ENCODE results near the gene NMNAT2.

NMNAT2 gene

DNA sequence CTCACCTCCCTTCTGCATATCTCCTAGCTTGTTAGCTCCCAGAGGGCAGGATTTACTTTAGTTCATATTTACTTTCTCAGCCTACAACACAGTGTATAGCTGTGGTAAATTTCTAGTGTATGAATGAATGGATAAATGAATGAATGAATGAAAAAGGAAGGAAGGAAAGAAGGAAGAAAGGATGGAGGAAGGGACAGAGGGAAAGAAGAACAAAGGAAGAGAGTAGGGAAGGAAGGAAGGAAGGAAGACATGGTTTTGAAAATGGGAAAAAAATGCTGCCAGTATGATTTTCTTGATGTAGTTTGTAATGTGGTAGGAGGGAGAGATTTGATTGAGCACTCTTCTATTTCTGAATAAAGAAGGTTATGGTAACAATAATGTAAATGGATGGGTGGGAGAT, 185.1 kb downstream of the NMNAT2 start:
- DNase-seq: no peak

DNA sequence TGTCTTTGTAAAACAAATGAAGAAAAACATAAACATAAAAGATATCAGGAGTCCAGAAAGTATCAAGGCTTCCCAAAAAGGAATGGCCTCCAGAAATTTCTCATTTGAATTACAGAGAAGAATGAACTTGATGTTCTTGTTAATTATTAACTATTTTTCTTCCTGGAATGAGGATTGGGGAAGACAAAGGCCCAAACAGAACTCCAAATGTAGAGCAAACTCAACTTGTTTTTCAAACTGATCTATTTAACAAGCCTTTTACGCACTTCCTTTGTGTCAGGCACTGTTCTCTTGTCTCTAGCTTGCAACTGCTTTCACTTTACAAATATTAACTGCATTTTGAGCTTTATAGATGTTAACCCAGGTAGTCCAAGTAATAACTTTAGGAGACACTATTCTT, 186.6 kb downstream of the NMNAT2 start:
- no peak for DNase-seq

DNA sequence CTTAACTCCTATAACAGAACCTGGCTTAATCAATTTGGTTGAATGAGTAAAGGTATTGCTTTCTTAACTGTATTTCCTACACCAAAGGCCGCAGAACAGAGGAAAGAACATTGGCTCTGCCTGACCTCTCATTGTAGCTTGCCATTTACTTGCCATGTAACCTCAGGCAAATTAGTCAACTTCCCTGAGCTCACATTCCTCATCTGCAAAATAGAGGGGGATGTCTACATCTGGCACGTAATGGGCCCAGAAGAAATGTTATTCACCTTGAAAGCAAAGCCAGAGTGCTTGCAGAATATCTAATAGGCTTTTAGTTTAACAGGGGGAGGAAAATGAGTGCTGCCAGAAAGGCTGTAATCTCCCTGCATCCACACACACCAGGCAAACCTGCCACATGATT, 187.8 kb downstream of the NMNAT2 start:
- DNase-seq: no peak

DNA sequence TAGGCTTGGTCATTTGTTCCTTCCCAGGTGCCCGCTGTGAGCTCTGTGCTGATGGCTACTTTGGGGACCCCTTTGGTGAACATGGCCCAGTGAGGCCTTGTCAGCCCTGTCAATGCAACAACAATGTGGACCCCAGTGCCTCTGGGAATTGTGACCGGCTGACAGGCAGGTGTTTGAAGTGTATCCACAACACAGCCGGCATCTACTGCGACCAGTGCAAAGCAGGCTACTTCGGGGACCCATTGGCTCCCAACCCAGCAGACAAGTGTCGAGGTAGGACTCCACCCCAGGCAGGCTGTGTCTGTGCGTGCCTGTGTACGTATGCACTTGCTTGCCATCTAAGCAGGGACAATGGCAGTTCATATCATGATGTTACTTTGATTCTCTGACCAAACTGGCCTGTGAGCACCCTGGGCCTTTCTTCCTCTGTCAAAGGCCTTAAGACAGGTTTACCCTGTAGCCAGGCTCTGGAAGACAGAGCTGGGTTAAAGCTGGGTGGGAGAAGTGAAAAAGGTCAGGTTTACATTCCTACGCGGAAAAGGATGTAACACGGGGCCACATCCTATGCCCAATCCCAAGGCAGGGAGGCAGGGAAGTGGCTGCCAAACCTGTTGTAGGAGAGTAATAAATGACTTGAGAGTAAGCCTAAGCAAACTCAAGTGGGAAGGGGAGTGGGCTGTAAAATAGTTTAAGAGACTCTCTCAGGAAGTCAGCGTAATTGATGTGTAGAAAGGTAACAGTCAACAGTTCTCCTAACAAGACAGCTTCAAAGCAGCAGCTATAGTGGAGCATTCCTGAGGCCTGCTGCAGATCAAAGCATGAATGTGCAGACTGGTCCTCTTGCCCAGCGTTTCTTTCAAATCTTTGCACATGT, 189.6 kb downstream of the NMNAT2 start:
- DNase-seq: no peak

DNA sequence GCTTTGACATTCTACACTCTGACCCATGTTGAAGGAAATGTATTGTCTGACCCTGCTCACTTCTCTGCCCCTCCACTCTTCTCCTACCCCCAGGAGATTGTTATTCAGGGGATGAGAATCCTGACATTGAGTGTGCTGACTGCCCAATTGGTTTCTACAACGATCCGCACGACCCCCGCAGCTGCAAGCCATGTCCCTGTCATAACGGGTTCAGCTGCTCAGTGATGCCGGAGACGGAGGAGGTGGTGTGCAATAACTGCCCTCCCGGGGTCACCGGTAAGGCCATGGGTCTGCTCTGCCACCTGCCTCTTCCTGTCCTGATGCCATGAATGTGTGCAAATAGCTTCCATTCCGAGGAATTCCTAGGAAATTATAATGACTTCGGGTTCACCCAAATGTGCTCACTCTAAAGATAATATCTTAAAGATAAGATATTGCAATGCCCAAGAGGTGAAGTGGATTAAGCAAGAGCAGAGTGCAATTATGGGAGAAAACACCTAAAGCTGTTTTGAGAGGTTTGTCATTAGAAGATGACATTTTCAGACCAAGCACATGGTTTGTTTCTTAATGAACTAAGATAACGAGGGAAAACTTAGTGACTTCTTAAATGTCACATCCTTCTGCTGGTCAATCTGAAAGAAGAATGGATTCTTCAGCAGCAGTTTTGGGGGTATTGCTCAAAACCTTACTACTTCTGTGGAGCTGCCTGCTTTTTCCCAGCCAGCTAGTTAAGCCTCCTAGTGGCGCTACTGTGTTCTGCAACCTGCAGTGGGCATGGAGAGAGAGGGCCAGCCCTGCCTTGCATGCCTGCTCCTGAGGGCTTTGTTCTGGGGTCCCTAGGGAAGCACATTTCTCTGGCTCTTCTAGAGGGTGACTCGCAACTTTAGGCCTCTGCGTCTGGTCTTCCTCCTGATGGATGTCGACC, 190.5 kb downstream of the NMNAT2 start:
- peak; percentile 11 for DNase-seq

DNA sequence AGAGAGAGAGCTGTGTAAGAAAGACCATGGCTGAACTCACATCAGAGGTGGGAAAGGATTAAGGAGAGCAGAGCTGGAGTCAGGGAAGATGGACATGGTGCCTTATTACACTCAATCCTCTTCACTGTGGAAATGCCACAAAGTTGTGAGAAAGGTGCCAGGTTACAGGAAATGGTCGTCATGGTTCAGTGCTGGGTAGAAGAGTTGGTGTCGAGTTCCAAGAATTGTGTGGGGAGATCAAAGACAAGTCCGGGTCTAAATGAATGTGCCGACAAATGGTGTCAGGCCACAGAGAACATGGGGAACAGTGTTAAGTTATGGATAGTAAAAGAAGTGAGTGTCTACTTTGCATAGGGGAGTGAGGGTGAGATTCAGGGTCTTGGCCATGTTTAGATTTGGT, 191.2 kb downstream of the NMNAT2 start:
- DNase-seq: no peak

DNA sequence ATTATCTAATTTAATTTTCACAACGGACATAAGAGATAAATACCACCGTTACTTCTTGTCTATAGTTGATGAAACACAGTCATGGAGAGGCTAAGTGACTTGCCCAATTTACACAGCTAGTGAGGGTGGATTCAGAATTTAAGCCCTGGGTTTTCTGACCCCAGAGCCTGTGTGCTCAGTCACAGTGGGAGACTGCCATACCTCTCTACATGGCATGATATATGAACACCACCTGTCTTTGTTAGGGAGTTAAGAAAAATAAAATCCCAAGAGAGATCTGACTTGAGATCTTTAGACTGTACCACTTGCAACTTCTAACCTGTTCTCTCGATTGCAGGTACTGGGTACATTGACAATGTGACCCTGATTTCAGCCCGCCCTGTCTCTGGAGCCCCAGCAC, 191.8 kb downstream of the NMNAT2 start:
- DNase-seq: no peak

DNA sequence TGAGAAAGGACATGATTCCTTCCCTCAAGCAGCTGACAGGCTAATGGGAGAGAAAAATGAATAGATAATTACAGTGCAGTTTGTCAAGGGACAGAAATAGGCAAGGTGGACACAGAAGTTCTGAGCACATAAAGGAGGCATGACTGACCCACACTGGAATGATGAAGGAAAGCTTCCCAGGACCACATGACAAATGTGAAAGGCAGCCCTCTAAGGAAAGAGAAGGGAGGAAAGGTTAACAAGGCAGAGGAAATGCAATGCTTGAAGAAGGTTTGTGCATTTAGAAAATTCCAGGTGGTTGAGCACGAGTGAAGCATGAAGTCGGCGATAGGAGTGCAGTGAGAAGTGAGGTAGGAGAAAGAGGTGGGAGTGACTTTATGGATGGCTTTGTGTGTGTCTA, 194.7 kb downstream of the NMNAT2 start:
- DNase-seq: no peak

DNA sequence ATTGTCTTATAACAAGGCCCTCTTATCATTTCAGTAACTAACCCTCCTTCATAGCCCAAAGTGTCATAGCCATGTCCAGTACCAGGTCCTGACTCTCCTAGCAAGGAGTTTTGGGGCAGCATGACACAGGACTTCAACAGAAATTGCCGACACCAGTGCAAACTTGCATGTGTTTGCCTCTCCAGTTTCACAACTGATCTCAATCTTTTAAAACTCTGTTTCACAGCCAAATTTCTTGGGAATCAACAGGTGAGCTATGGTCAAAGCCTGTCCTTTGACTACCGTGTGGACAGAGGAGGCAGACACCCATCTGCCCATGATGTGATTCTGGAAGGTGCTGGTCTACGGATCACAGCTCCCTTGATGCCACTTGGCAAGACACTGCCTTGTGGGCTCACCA, 195.3 kb downstream of the NMNAT2 start:
- DNase-seq: no peak

DNA sequence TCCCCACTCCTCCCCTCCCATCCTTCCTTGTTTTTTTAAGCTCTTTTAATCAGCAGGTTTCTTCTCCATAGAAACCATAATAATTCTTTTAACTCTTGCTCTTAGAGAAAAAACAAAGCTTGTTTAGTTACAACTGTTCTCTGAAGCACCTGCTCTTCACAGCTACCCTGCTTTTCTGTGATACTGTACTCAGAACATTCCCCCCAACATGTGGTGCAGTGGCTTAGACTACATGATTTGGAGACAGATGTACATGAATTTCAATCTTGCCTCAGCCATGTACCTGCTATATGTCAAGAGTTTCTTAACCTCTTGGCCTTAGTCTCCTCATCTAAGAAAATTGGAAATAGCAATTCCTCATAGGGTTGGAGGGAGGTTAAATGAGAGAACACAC, 198.6 kb downstream of the NMNAT2 start:
- no peak for DNase-seq

DNA sequence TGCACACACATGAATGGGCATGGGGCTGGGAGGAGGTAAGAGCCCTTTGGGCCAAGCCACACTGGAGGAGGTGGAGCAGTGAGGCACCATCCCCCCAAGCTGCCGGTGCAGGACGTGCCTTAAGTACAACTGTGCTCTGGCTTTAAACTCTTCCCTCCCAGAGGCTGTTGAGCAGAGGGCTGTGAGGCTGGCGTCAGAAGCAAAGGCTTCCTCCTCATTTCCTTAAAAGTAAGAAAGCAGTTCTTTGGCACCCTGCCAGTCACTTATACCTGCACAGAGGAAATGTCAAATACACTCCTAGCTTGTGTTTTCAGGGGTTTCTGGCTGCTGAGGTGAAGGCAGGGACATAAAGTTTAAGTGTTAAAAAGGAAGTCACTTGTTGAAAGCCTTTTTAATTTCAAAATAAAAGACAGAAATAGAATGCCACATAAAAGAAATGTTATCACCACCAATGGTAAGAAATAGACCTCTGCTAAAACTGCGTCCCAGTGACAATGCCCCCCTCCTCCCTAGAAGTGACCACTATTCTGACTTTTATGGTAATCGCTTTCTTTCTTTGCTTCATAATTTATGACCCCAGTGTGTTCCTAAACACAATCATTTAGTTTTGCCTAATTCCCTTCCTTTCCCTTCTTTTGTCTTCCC, 199.1 kb downstream of the NMNAT2 start:
- DNase-seq: peak; percentile 17

DNA sequence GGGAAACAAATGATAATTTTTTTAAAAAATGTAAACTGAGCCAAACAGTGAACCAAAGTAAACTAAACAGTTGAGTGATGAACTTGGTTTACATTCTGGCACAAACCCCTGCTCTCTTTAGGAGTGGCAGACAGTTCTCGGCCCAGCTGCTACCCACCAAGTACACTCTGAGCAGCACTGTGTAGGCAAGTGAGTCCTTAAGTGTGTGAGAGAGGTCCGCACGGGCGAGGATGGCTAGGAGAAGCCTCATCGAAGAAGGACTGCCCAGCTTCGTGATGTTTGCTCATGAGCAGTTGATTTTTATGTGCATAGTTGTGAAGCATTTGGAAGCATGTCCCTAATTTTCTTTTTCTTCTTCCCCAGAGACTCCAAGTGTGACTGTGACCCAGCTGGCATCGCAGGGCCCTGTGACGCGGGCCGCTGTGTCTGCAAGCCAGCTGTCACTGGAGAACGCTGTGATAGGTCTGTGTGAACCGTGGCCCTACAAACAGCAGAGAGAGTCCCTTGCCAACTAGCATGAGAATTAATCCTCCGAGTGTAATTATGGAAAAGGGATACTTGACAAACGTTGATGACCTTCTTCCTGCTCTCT, 200.1 kb downstream of the NMNAT2 start:
- DNase-seq: no peak

DNA sequence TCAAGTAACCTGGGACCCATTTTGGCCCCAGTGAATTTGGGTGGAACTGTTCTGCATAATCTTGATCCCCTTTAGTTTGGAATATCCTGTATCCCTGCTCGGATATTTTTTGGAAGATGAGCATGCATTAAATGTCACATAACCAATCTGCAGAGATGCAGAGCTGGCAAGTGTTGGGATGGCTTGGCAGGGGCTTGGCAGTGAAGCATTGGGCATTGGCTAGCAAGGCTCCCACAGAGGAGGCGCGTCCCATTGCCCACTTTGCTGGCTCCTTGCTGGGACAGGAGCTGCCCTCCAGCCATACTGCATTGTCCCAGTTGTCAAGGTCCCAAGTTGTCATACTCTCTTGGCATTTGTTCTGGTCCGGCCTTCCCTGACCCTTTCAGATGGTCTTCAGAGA, 202.2 kb downstream of the NMNAT2 start:
- DNase-seq: no peak

DNA sequence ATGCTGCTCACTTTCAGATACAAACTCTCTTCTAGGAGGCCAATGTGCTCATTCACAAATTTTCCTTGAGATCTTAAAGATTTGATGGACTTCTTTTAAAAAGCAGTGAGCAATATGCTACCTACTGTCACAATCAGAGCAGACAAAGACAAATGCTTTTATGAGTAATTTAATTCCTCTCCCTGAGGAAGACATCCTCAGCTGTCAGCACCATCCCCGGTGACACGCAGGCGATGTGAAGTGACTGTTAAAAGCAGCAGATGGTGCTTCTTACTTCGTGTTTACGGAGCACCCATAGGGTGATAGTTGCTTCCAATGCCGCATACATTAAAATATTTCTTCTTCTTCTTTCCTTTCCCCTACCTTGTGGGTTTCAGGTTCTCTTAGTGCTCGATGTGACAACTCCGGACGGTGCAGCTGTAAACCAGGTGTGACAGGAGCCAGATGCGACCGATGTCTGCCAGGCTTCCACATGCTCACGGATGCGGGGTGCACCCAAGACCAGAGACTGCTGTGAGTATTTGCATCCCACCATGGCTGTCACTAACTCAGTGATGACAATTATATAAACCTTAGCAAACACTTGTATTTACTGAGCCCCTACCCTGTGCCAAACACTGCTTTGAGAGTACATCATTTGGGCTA, 203.0 kb downstream of the NMNAT2 start:
- DNase-seq: no peak

DNA sequence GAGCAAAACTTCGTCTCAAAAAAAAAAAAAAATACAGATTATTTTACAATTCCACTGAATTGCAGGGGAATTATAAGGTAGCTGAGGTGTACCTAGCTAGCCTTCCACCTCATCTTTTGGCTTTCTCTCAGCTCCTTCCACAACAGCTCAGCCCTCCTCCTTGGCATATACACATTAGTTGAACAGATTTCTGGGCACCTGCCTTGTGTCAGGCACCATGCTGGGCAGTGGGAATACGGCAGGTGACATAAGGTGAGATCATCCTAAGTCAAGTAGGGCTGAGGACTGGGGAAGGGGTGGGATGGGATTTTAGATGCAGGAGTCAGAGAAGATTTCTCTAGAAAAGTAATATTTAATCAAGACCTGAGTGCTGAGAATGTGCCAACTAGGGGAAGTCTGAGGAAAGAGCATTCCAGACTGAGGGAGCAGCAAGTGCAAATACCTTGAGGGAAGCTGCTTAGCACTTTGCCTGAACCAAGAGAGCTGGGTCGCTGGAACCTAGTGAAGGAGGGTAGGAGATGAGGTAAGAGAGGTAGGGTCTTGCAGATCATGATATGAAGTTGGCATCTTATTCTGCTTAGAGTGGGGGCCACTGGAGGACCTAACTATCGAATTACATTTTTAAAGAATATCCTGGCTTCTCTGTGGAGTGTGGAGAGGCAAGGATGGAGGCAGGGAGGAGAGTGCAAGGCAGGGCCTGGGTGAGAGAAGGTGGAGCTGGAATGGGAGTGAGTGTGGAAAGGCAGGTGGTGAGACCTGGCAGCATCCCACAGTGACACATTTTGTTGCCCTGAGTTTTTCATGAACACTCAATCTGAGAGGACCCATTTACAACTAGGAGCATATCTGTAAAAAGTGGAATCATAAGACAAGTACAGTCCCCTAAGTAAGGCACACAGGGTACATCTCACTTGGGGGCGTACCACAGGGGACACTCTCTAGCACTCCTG, 203.9 kb downstream of the NMNAT2 start:
- DNase-seq: no peak

DNA sequence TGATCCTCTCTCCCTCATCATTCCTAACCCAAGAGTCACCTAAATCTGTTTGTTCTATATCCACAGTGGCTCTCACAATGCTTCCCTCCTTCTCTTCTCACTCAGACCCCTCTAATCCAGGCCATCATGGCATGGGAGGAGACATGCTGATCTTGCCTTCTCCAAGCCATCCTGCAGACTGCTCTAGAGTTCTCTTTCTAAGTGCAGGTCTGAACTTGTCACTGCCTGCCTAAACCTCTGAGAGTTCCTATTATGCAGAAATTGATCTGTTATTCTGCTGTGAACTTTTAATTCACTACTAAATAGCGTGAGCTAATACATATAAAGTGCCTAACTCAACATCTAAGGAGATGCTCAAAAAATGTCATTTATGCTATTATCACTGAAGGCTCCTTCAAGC, 205.3 kb downstream of the NMNAT2 start:
- DNase-seq: no peak

DNA sequence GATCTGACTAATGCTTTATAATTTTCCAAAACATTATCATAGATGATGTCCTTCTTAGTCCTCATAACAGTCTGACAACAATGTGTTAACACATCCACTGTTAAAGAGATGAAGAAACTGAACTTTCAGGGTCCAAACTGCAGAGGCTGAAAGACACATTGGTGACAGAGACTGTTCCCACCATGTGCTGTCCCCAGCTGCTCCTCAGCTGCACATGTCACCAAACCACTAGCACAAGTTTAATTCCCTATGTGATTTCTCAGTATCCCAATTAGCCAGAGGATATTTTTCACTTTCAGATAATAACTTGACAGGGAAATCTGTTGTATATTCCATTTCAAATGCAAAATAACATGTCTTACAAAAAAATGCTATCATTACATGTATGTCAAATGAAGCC, 207.5 kb downstream of the NMNAT2 start:
- no peak for DNase-seq

DNA sequence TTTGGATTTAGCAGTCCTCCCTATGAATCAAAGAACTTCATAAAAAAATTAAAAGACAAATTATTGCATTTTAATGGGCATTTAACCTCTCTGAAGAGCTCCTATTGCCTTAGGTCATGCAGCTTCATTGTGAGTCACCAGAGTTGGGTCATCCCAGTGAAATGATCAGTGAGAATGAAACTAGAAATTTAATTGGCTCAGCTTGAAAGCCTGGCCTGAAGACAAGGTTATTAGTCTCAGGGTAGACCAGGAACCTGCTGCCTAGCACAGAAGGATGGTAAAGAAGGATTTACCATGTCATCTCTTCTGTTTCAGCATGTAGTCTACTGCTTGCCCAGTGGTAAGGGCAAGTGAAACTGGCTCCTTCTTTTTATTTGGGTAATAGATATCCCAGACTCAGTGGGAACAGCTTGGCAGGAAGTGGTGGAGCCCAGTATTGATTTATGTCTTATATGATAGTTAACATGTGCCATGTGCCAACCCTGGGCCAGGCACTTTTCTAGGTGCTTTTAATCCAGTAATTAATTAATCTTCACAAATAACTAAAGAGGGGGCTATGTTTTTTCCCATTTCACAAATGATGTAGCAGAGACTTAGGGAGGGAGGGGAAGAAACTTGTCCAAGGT, 208.5 kb downstream of the NMNAT2 start:
- DNase-seq: no peak

DNA sequence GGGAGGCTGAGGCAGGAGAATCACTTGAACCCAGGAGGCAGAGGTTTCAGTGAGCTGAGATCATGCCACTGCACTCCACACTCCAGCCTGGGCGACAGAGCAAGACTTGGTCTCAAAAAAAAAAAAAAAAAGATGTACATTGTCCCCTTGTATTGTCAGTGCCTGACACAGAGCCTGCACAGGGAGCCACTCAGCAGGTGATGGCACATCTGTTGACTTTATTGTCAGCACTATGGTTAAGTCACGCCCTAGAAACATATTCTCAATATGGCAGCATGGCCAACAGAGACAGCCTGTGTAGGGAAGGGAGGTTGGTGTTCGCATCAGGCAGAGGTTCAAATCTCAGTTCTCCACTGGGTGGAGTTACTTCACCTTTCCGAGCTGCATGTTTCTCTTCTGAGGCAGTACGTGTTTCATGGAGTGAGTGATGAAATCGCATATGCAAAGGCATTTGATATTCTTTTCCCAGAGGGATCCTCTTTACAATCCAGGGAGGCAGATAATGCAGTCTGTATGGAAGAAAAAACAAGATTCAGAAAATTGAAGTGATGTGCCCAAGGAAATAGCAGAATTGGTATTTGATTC, 211.6 kb downstream of the NMNAT2 start:
- DNase-seq: no peak

DNA sequence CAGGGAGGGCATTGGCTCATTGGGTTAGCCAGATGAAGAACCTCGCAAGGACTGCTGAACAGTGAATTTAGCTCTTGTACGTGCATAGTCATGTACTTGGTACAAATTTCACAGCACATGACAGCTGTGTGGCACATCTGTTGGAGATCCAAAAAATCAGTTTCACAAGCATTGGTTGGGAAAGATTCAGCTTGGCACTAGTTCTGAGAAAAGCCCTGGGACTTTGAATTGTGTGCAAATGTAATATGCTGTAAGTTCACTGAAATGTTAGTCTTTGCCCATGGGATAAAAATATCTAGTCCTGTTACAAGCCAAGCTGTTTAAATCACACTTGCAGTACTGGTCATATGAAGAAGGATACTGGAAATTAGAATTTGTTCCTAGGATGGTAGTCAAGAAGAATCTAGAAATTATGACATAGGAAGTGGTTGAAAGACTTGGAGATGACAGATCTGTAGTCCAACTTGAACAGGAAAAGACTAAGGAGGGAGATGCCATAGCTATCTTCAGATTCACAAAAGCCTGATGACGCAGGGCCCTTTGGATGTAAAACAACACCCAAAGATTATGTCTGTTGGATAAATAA, 212.9 kb downstream of the NMNAT2 start:
- no peak for DNase-seq

Measured in NCI-H2227 treated with DMSO at 0.1 percent for 48 hours (cell line).